Endothelial cell of umbilical vein (primary cell): ENCODE measurements around the gene TTC9B. TPM values are rescaled to one million over a fixed set of nuclear protein-coding genes. Genes with fewer than 3 reads are reported as not detected.

ENCODE experiments used
- BruUV-seq: library from RNA; stranded (reverse); fragments of 400-500 nt; replicated peaks from 2 replicates; lab custom pipeline; 2021; lab: Mats Ljungman, UMichigan
- CTCF ChIA-PET: fragments of 300-600, 350-600 bp; sonication (Branson Sonifier 250); formaldehyde crosslinking; loops from one replicate; lab custom pipeline; 2021; ENCODE audit warnings: antibody characterized with exemption, inconsistent platforms; lab: Charles Lee
- POLR2A ChIA-PET: fragments of 300-600, 350-600 bp; sonication (Branson Sonifier 250); formaldehyde crosslinking; loops from one replicate; lab custom pipeline; 2021; ENCODE audit warnings: antibody characterized with exemption, inconsistent platforms; lab: Charles Lee
- DNase-seq: peaks from one replicate; pipeline ENCODE4 v3.0.0-alpha.2; 2011; ENCODE audit warnings: low read depth, low spot score
- FAIRE-seq: peaks from 2 replicates; lab custom pipeline; 2011; peaks lifted over from hg19 to GRCh38; lab: Jason Lieb, UNC
- H2AFZ ChIP-seq: 2 replicates; pipeline ENCODE4 v1.6.0; 2012; ENCODE audit warnings: low read depth, low read length, control low read depth, inconsistent platforms
- H3K27ac ChIP-seq: 2 replicates; pipeline ENCODE4 v1.5.1; 2011; ENCODE audit warnings: low read depth, mild to moderate bottlenecking, control low read depth, low read length, moderate library complexity; ENCODE audit not compliant: insufficient read depth
- H3K27me3 ChIP-seq, 2 experiments: 2 replicates each; pipeline versions ENCODE4 v1.6.0 to v1.6.1; 2011; ENCODE audit warnings: low read length in 2 of 2, mixed read lengths in 1 of 2; ENCODE audit not compliant: control insufficient read depth in 2 of 2, insufficient read depth in 2 of 2
- H3K36me3 ChIP-seq, 2 experiments: 2 replicates in 1 of 2; 3 replicates in 1 of 2; pipeline ENCODE4 v1.5.1; 2011; ENCODE audit warnings: low read length in 2 of 2, mild to moderate bottlenecking in 1 of 2, moderate library complexity in 1 of 2; ENCODE audit not compliant: control insufficient read depth in 2 of 2, insufficient read depth in 2 of 2; ENCODE audit errors: extremely low read depth in 1 of 2
- H3K4me1 ChIP-seq: 3 replicates; pipeline ENCODE4 v1.5.1; 2011; ENCODE audit warnings: mild to moderate bottlenecking, low read length; ENCODE audit not compliant: control insufficient read depth, insufficient read depth; ENCODE audit errors: extremely low read depth
- H3K4me2 ChIP-seq: 2 replicates; pipeline ENCODE4 v1.6.1; 2011; ENCODE audit warnings: low read length, control low read depth, mixed read lengths; ENCODE audit not compliant: insufficient read depth
- H3K4me3 ChIP-seq, 3 experiments: fragments of 200-600 bp in 1 of 3; sonication (generic), shearing (Covaris generic) in 1 of 3; replicated peaks in 1 of 3; 2 replicates each; pipeline ENCODE4 v1.5.1; 2011 to 2016; ENCODE audit warnings: control low read depth in 3 of 3, low read length in 3 of 3, mild to moderate bottlenecking in 2 of 3, inconsistent platforms in 1 of 3, low read depth in 1 of 3, moderate library complexity in 1 of 3; ENCODE audit not compliant: insufficient read depth in 1 of 3
- H3K79me2 ChIP-seq: 2 replicates; pipeline ENCODE4 v1.6.0; 2012; ENCODE audit warnings: low read length, inconsistent platforms; ENCODE audit not compliant: control insufficient read depth, insufficient read depth
- H3K9ac ChIP-seq: replicated peaks from 2 replicates; pipeline ENCODE3; 2011; ENCODE audit warnings: low read length, control low read depth; ENCODE audit not compliant: insufficient read depth; ENCODE audit errors: extremely low read depth
- H3K9me1 ChIP-seq: replicated peaks from 3 replicates; pipeline ENCODE4 v1.6.0; 2011; ENCODE audit warnings: mild to moderate bottlenecking, low read length; ENCODE audit not compliant: control insufficient read depth, insufficient read depth; ENCODE audit errors: extremely low read depth
- H3K9me3 ChIP-seq: replicated peaks from 2 replicates; pipeline ENCODE4 v1.5.1; 2012; ENCODE audit warnings: low read length, inconsistent platforms; ENCODE audit not compliant: control insufficient read depth, insufficient read depth
- H4K20me1 ChIP-seq: replicated peaks from 2 replicates; pipeline ENCODE3; 2011; ENCODE audit warnings: mild to moderate bottlenecking, low read length; ENCODE audit not compliant: control insufficient read depth, insufficient read depth; ENCODE audit errors: extremely low read depth
- CTCF ChIP-seq, 2 donors: IDR thresholded peaks; 1 replicate in 1 of 2; 2 replicates in 1 of 2; pipeline ENCODE4 v1.5.1; 2011; ENCODE audit warnings: low read length in 2 of 2, mild to moderate bottlenecking in 2 of 2, moderate library complexity in 2 of 2, control low read depth in 1 of 2, inconsistent platforms in 1 of 2, low read depth in 1 of 2; ENCODE audit not compliant: insufficient read depth in 1 of 2; ENCODE audit errors: extremely low read depth in 1 of 2
- EZH2 ChIP-seq: IDR thresholded peaks from 2 replicates; pipeline ENCODE4 v1.6.1; 2012; ENCODE audit warnings: borderline replicate concordance, low read depth, mild to moderate bottlenecking, moderate library complexity, low read length, inconsistent platforms; ENCODE audit not compliant: severe bottlenecking
- FOS ChIP-seq: IDR thresholded peaks from 2 replicates; pipeline ENCODE4 v1.6.1; 2011; ENCODE audit warnings: mild to moderate bottlenecking, low read length, moderate library complexity, borderline replicate concordance; ENCODE audit not compliant: insufficient read depth
- GATA2 ChIP-seq: IDR thresholded peaks from 2 replicates; pipeline ENCODE4 v1.7.0; 2011; ENCODE audit warnings: low read depth, mild to moderate bottlenecking, moderate library complexity, mixed read lengths, low read length; ENCODE audit not compliant: insufficient read length, insufficient read depth
- JUN ChIP-seq: IDR thresholded peaks from 2 replicates; pipeline ENCODE4 v1.6.1; 2011; ENCODE audit warnings: borderline replicate concordance, low read depth; ENCODE audit not compliant: insufficient read length, insufficient read depth
- MAX ChIP-seq: IDR thresholded peaks from 2 replicates; pipeline ENCODE4 v1.6.1; 2011; ENCODE audit not compliant: insufficient read depth, insufficient read length
- MYC ChIP-seq: IDR thresholded peaks from one replicate; pipeline ENCODE4 v1.6.1; 2011; ENCODE audit warnings: mild to moderate bottlenecking, low read depth, low read length
- POLR2A ChIP-seq: IDR thresholded peaks from 2 replicates; pipeline ENCODE4 v1.6.1; 2012; ENCODE audit warnings: low read depth, mild to moderate bottlenecking, control low read depth, low read length
- POLR2AphosphoS5 ChIP-seq: IDR thresholded peaks from 2 replicates; pipeline ENCODE4 v1.6.1; 2012; ENCODE audit warnings: low read depth, mild to moderate bottlenecking, control low read depth, low read length, moderate library complexity; ENCODE audit not compliant: insufficient read depth
- dilution Hi-C: fragments of 300-500 bp; cut with MboI; formaldehyde crosslinking; loops from one replicate; pipeline ENCODE4 v1.15.0; 2019; ENCODE audit warnings: low sequenced_read_pairs; ENCODE audit not compliant: extremely low pct_ligation_motif_present
- intact Hi-C: fragments of 100-400 bp; cut with micrococcal nuclease; formaldehyde crosslinking; loops from one replicate; pipeline ENCODE4 v1.10.0; 2022
- polyA plus RNA-seq, 4 experiments: library from polyadenylated mRNA; depleted of rRNA in 3 of 4; stranded (reverse) in 3 of 4; unstranded in 1 of 4; fragments of >200 nt; gene quantifications; 2 replicates each; pipeline versions ENCODE4 v1.2.1 to v1.2.3, GENCODE V29; 2011 to 2012; ENCODE audit warnings: missing spikeins in 1 of 4
- total RNA-seq: library from RNA; stranded (reverse); gene quantifications from 2 replicates; pipeline ENCODE4 v1.2.3, GENCODE V29; 2021

The TTC9B gene
- total and polyA plus RNA-seq, 2 donors (not counting 3 experiments of a cell fraction or from before 2014, with no cell fraction given), result not detected

GRCh38 chr19:40231057-40231456, 12.9 kb upstream of the TTC9B start:
- H3K9me1 ChIP-seq, result no peaks in the 10 kb centered on the region
- no peak overlapping the region for H3K27ac ChIP-seq
- BruUV-seq, result no TSS peak
- no peak overlapping the region for H3K9ac ChIP-seq
- ChIA-PET POLR2A (interaction anchor here (0.6 kb wide), 1 partner anchor 451 kb away, joined by 5 read pairs; no protein-coding TSS in a partner anchor), CTCF (interaction anchor here (0.9 kb wide), 2 partner anchors 8 to 432 kb away, joined by 3 read pairs; no protein-coding TSS in a partner anchor)
- dilution Hi-C loops (no loop called here), intact Hi-C loops (no loop called here)
- no peak overlapping the region for H3K4me2 ChIP-seq
- H3K9me3 ChIP-seq, result no peaks in the 10 kb centered on the region
- no peak overlapping the region for H3K4me3 ChIP-seq
- H4K20me1 ChIP-seq, result no peaks in the 10 kb centered on the region
- FAIRE-seq, result no peak
- peaks cover 11 to 20% of the 10 kb centered on the region in 2 experiments for H3K27me3 ChIP-seq
- peaks cover 28% of the 10 kb centered on the region for H3K4me1 ChIP-seq
- TF ChIP-seq JUN (no peak), POLR2A (no peak), POLR2AphosphoS5 (no peak), EZH2 (no peak), GATA2 (no peak), MAX (no peak), CTCF (IDR thresholded peaks at IDR 0.05; ENCODE audit: extremely low read depth in 1 of 2, insufficient read depth in 1 of 2, low read depth in 1 of 2, low read length in 2 of 2) (no peak), MYC (no peak), FOS (no peak)
- no peak for DNase-seq
- peaks cover 0 to 9% of the 10 kb centered on the region in 2 experiments for H3K36me3 ChIP-seq
- H2AFZ ChIP-seq, result no peak overlapping the region
- H3K79me2 ChIP-seq, result no peaks in the 10 kb centered on the region
